Measurements from ENCODE around the gene CPVL. TPM values are rescaled to one million over a fixed set of nuclear protein-coding genes. Genes with fewer than 3 reads are reported as not detected.

Gene CPVL
- total and polyA plus RNA-seq, 2 experiments from 2014 or later = 31.9 to 37.8 TPM

GRCh38 chr7:29122759-29123158, 23.6 kb downstream of the CPVL start (continued):
- TF ChIP-seq ZNF462 (CRISPR knock-in tag; IDR thresholded peaks at IDR 0.05) (no peak), EZH2 (IDR thresholded peaks at IDR 0.05; ENCODE audit: low read depth, unreplicated experiment) (no peak), STAT1 (IDR thresholded peaks at IDR 0.05; ENCODE audit: unreplicated experiment) (no peak), POLR2AphosphoS5 (IDR thresholded peaks at IDR 0.05; ENCODE audit: low read depth) (no peak), JUNB (IDR thresholded peaks at IDR 0.05; ENCODE audit: unreplicated experiment) (no peak), CREB1 (CRISPR knock-in tag; IDR thresholded peaks at IDR 0.05; ENCODE audit: low read depth) (no peak)
- TF ChIP-seq, protein P1, sequence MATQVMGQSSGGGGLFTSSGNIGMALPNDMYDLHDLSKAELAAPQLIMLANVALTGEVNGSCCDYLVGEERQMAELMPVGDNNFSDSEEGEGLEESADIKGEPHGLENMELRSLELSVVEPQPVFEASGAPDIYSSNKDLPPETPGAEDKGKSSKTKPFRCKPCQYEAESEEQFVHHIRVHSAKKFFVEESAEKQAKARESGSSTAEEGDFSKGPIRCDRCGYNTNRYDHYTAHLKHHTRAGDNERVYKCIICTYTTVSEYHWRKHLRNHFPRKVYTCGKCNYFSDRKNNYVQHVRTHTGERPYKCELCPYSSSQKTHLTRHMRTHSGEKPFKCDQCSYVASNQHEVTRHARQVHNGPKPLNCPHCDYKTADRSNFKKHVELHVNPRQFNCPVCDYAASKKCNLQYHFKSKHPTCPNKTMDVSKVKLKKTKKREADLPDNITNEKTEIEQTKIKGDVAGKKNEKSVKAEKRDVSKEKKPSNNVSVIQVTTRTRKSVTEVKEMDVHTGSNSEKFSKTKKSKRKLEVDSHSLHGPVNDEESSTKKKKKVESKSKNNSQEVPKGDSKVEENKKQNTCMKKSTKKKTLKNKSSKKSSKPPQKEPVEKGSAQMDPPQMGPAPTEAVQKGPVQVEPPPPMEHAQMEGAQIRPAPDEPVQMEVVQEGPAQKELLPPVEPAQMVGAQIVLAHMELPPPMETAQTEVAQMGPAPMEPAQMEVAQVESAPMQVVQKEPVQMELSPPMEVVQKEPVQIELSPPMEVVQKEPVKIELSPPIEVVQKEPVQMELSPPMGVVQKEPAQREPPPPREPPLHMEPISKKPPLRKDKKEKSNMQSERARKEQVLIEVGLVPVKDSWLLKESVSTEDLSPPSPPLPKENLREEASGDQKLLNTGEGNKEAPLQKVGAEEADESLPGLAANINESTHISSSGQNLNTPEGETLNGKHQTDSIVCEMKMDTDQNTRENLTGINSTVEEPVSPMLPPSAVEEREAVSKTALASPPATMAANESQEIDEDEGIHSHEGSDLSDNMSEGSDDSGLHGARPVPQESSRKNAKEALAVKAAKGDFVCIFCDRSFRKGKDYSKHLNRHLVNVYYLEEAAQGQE (IDR thresholded peaks at IDR 0.05; ENCODE audit: unreplicated experiment) = no peak
- TF ChIP-seq, protein P2, sequence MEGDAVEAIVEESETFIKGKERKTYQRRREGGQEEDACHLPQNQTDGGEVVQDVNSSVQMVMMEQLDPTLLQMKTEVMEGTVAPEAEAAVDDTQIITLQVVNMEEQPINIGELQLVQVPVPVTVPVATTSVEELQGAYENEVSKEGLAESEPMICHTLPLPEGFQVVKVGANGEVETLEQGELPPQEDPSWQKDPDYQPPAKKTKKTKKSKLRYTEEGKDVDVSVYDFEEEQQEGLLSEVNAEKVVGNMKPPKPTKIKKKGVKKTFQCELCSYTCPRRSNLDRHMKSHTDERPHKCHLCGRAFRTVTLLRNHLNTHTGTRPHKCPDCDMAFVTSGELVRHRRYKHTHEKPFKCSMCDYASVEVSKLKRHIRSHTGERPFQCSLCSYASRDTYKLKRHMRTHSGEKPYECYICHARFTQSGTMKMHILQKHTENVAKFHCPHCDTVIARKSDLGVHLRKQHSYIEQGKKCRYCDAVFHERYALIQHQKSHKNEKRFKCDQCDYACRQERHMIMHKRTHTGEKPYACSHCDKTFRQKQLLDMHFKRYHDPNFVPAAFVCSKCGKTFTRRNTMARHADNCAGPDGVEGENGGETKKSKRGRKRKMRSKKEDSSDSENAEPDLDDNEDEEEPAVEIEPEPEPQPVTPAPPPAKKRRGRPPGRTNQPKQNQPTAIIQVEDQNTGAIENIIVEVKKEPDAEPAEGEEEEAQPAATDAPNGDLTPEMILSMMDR (conservative IDR thresholded peaks at IDR 0.05; ENCODE audit: low read depth in 2 of 2) = no peak
